ENCODE measurements around the gene GRM3. TPM values are rescaled to one million over a fixed set of nuclear protein-coding genes. Genes with fewer than 3 reads are reported as not detected.

The GRM3 gene
- total RNA-seq, result not detected in 2 replicates

GRCh38 chr7:86643561-86644281, at the start of gene GRM3:
GRM3 (plus strand) TSS chr7:86643909; CDS start chr7:86765146, 121,237 bp downstream.

Measured in smooth muscle cell of the umbilical artery (primary cell).